DMS114 treated with DMSO at 0.1 percent for 48 hours (cell line): ENCODE data around the gene ZSWIM1.
"Not testable (repeated sequence)": the region's sequence is repeated elsewhere in the genome, so short reads cannot be mapped to it uniquely, and the experiment has no call there.

Source experiments
- DNase-seq: peaks from one replicate; lab custom pipeline; 2025; ENCODE audit not compliant: unreplicated experiment; lab: John Stamatoyannopoulos, UW

Gene ZSWIM1

DNA sequence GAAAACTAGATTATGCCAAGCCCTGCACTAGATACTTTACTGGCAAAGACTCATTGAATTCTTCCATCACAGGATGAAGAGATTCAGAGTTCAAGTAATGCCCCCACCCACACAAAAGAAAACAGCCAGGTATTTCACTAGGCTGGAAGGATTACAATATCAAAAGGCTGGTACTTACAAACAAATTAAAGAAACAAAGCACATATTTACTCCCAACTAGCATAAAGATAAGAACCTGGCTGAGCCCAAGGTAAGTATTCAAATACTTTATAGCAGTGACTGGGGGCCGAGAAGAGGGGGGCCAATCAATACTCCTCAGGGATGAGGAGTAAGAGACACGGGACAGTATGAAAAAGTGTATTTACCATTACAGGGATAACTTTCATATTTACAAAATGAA, 27.5 kb upstream of the ZSWIM1 start:
- no peak for DNase-seq

GRCh38 chr20:45857114-45857881, 23.7 kb upstream of the ZSWIM1 start, which contains the start of the genes ACOT8 and ZSWIM3:
TSS of gene ACOT8 (minus strand) at chr20:45857392. CDS start at chr20:45857315, 77 bp downstream.
TSS of gene ZSWIM3 (plus strand) at chr20:45857614. CDS start at chr20:45857826, 212 bp downstream.
- DNase-seq: peak; percentile 98

DNA sequence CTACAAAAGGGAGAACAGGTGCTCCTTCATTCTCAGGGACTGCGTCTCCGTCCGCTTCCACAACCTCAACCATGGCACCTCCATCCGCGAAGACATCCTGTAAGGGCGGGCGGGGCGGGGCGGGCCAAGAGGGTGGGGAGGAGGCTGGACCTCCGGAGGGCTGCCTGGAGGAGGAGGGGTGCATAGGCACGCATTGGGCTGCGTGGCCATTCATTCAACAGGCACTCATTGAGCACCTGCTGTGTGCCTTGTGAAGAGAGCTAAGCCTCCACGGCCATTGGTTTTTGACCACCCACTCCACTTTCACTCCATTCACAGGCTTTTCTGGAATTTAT, 23.2 kb upstream of the ZSWIM1 start:
- no peak for DNase-seq

- DNase-seq: no peak
Observed at GRCh38 chr20:45859916-45860315, 21.1 kb upstream of the ZSWIM1 start.

- DNase-seq: no peak
Observed at GRCh38 chr20:45860560-45861220, 20.3 kb upstream of the ZSWIM1 start.

DNA sequence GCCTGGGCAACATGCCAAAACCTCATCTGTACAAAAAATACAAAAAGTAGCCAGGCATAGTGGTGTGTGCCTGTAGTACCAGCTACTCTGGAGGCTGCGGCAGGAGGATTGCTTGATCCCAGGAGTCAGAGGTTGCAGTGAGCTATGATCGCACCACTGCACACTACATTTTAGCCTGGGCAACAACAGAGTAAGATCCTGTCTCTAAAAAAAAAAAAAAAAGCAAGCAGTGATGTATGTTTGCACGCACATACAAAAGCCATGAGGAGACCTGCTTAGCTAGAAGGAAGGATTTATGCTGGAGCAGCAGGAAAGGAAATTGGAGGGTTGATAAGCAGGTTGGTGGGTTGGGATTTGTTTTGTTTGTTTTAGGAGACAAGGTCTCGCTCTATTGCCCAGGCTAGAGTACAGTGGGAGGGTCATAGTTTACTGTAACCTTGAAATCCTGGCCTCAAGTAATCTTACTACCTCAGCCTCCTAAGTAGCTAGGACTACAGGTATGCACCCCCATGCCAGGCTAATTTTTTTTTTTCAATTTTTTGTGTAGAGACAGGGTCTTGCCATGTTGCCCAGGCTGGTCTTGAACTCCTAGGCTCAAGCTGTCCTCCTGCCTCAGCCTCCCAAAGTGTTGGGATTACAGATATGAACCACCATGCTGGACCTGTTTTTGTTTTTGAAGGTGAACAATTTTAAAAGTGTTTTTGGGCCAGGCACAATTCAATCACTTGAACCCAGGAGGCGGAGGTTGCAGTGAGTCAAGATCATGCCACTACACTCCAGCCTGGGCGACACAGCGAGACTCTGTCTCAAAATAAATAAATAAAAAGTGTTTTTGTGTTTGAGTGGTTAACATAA, 19.6 kb upstream of the ZSWIM1 start:
- no peak for DNase-seq

DNA sequence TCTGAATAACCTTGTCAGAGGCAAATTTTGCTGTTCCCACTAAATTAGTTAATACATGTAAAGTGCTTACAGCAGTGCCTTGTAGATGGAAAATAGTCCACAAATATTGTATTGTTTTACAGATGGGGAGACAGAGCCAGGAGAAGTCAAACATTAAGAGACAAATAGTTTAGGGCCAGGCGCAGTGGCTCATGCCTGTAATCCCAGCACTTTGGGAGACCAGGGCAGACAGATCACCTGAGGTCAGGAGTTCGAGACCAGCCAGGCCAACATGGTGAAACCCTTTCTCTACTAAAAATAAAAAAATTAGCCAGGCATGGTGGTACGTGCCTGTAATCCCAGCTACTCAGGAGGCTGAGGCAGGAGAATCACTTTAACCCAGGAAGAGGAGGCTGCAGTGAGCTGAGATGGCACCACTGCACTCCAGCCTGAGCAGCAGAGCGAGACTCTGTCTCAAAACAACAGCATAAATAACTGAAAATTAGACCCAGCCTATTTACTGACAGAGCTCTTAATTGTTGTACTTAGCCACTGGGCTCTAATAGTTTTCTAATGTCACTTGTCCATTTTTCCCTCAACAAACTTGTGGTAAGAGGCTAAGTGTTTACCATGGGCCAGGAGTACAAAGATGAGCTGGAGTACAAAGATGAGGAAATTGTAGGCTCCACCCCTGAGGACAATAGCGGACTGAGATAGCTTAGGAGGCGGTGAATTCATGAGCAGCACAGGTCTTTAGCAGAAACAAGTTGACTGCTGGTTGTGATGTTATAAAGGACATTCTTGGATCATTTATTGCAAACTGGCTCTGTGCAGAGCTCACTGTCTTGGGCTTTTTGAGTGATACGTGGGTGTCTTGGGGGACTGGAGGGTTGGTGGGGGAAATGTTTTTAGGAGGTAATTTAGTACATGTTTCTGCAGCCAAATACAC, 17.2 kb upstream of the ZSWIM1 start:
- DNase-seq: no peak

- DNase-seq: no peak
Observed at GRCh38 chr20:45866454-45866853, 14.6 kb upstream of the ZSWIM1 start.

- no peak for DNase-seq
Observed at GRCh38 chr20:45867136-45867818, 13.8 kb upstream of the ZSWIM1 start.

- no peak for DNase-seq
Observed at GRCh38 chr20:45867819-45868176, 13.2 kb upstream of the ZSWIM1 start.

GRCh38 chr20:45872626-45873025, 8.4 kb upstream of the ZSWIM1 start:
- DNase-seq: no peak

- DNase-seq: no peak
Observed at GRCh38 chr20:45873409-45874103, 7.5 kb upstream of the ZSWIM1 start.

DNA sequence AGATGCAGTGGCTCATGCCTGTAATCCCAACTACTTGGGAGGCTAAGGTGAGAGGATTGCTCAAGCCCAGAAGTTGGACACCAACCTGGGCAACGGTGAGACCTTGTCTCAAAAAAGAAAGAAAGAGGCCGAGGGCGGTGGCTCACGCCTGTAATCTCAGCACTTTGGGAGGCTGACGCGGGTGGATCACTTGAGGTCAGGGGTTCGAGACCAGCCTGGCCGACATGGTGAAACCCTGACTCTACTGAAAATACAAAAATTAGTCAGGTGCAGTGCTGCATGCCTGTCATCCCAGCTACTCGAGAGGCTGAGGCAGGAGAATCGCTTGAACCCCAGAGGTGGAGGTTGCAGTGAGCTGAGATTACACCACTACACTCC, 6.9 kb upstream of the ZSWIM1 start:
- DNase-seq: not testable (repeated sequence)

GRCh38 chr20:45874576-45874975, 6.5 kb upstream of the ZSWIM1 start:
- DNase-seq: no peak

DNA sequence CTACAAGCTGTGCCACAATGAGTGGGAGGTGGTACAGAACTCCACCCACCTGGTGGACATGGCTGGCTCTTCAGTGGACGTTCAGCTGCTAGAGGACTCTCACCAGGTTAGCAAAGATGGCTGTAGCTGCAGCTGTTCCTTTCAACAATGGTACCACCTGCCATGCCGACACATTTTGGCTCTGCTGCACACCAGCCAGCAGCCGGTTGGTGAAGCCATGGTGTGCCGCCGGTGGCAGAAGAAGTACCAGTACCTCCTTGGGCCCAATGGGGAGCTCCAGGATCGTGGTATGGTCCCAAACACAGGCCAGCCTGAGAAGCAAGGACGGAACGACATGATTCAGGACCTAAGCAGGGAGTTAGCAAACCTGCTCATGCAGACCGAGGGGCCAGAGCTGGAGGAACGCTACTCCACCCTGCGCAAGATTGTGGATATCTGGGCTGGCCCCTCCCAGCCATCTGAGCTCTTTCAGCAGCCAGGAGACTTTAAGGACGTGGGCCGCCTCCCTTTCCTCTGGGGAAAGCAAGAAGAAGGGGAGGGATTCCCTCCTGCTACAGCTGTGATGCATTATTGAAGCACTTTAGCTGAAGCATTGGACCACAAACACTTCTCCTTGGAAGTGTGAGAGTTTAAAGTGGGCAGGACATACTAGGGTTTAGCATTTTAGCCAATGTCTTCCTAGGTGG, 2.8 kb upstream of the ZSWIM1 start:
- DNase-seq: no peak

GRCh38 chr20:45882469-45883099, 1.6 kb downstream of the ZSWIM1 start:
- DNase-seq: no peak

DNA sequence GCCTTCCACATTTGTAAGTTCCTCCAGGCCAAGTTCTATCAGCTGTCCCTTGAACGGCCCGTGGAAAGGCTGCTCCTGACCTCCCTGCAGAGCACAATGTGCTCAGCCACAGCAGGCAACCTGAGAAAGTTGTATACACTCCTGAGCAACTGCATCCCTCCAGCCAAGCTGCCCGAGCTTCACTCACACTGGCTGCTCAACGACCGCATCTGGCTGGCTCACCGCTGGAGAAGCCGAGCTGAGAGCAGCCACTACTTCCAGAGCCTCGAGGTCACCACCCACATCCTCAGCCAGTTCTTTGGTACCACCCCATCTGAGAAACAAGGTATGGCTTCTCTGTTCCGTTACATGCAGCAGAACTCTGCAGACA, 2.1 kb downstream of the ZSWIM1 start:
- DNase-seq: no peak

DNA sequence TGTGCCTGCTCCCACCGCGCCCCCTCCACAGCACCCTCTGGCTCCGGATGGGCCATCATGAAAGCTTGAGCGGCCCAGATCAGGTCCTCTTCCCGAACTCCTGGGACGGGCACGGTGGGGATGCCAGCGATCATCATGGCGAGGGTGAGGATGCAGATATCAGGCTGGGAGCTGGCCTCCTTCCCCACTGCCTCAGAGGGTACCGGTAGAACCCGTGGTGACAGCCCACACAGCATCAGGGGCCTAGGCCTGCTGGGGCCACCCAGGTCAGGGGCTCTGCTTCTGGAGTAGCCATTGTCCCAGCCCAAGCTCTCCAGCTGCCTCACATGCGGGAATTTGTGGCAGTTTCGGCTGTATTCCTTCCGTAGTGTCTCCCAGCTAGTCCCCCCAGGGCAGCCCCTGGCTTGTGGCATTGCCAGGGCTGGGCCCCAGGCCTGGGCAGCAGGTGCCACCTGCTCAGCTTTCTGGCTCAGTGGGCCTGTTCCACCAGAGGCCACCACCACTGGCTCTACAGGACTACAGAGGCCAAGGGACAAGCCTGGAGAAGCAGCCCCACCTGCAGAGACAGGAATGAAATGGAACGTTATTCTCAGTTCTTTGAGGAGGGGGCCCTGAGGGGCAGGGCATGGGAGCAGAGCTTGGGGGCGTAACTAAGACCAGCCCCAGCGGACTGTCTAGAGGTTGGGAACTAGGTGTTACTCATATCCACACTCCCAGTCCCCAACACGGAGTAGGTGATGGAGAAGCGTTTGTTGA, 5.7 kb downstream of the ZSWIM1 start:
- no peak for DNase-seq
